Neural progenitor cell (in vitro differentiated cells): ENCODE measurements around the gene DGKE. TPM values are rescaled to one million over a fixed set of nuclear protein-coding genes. Genes with fewer than 3 reads are reported as not detected.

Experiments
- DNase-seq: peaks from one replicate; pipeline ENCODE4 v3.0.0-alpha.2; 2016; ENCODE audit warnings: low spot score
- H2AFZ ChIP-seq: fragments of 200-600 bp; sonication (generic); replicated peaks from 2 replicates; pipeline ENCODE4 v1.6.1; 2016; ENCODE audit warnings: antibody characterized with exemption
- H3F3A ChIP-seq: fragments of 200-600 bp; sonication (generic); 2 replicates; pipeline ENCODE4 v1.6.1; 2016; ENCODE audit warnings: antibody characterized with exemption, low read depth
- H3K27ac ChIP-seq: fragments of 200-600 bp; sonication (generic); 2 replicates; pipeline ENCODE4 v1.5.1; 2016; ENCODE audit warnings: mild to moderate bottlenecking
- H3K27me3 ChIP-seq: fragments of 200-600 bp; sonication (generic); 2 replicates; pipeline ENCODE4 v1.6.1; 2016; ENCODE audit warnings: mild to moderate bottlenecking, moderate library complexity
- H3K36me3 ChIP-seq: fragments of 200-600 bp; sonication (generic); 2 replicates; pipeline ENCODE4 v1.5.1; 2016
- H3K4me1 ChIP-seq: fragments of 200-600 bp; sonication (generic); 2 replicates; pipeline ENCODE4 v1.6.1; 2016; ENCODE audit warnings: mixed run types
- H3K4me2 ChIP-seq: fragments of 200-600 bp; sonication (generic); 2 replicates; pipeline ENCODE4 v1.6.1; 2016
- H3K4me3 ChIP-seq: fragments of 200-600 bp; sonication (generic); 2 replicates; pipeline ENCODE4 v1.5.1; 2016
- H3K79me2 ChIP-seq: fragments of 200-600 bp; sonication (generic); 2 replicates; pipeline ENCODE4 v1.6.1; 2016; ENCODE audit warnings: low read depth
- H3K9ac ChIP-seq: fragments of 200-600 bp; sonication (generic); 2 replicates; pipeline ENCODE4 v1.6.1; 2016
- H3K9me3 ChIP-seq: fragments of 200-600 bp; sonication (generic); 2 replicates; pipeline ENCODE4 v1.5.1; 2016; ENCODE audit warnings: low read depth
- H4K20me1 ChIP-seq: fragments of 200-600 bp; sonication (generic); 2 replicates; pipeline ENCODE4 v1.6.1; 2016; ENCODE audit warnings: low read depth
- H3K27ac Mint-ChIP-seq: 3 replicates; pipeline ENCODE4 v1.8.0; 2021; ENCODE audit warnings: mixed read lengths
- H3K27me3 Mint-ChIP-seq: 2 replicates; pipeline ENCODE4 v1.8.0; 2022; ENCODE audit warnings: low read depth, mild to moderate bottlenecking, inconsistent platforms, moderate library complexity, mixed read lengths; ENCODE audit not compliant: insufficient read depth
- H3K36me3 Mint-ChIP-seq: 3 replicates; pipeline ENCODE4 v1.8.0; 2021; ENCODE audit warnings: mixed read lengths
- H3K4me1 Mint-ChIP-seq: 3 replicates; pipeline ENCODE4 v1.8.0; 2021; ENCODE audit warnings: mixed read lengths
- H3K4me3 Mint-ChIP-seq: 3 replicates; pipeline ENCODE4 v1.8.0; 2021; ENCODE audit warnings: mild to moderate bottlenecking, moderate library complexity, mixed read lengths
- H3K9me3 Mint-ChIP-seq: 3 replicates; pipeline ENCODE4 v1.8.0; 2020; ENCODE audit warnings: mixed read lengths
- EZH2 ChIP-seq: fragments of 200-600 bp; sonication (generic); IDR thresholded peaks from 2 replicates; pipeline ENCODE4 v1.6.1; 2017; ENCODE audit warnings: antibody characterized with exemption, mild to moderate bottlenecking, moderate library complexity
- EZH2phosphoT487 ChIP-seq: fragments of 200-600 bp; sonication (generic); IDR thresholded peaks from 2 replicates; pipeline ENCODE4 v1.6.1; 2017; ENCODE audit warnings: antibody characterized with exemption
- total RNA-seq: library from RNA; depleted of rRNA; stranded (reverse); fragments of >200 nt; gene quantifications from 2 replicates; pipeline ENCODE4 v1.2.3, GENCODE V29; 2015; ENCODE audit warnings: low replicate concordance
- TF ChIP-seq, protein P1 (sequence below): fragments of 200-600 bp; sonication (generic); IDR thresholded peaks from 2 replicates; pipeline ENCODE4 v1.5.1; 2017; ENCODE audit warnings: antibody characterized with exemption, mild to moderate bottlenecking

Gene DGKE
- total RNA-seq, 1 donor from 2014 or later, result 7.5 TPM

DNA sequence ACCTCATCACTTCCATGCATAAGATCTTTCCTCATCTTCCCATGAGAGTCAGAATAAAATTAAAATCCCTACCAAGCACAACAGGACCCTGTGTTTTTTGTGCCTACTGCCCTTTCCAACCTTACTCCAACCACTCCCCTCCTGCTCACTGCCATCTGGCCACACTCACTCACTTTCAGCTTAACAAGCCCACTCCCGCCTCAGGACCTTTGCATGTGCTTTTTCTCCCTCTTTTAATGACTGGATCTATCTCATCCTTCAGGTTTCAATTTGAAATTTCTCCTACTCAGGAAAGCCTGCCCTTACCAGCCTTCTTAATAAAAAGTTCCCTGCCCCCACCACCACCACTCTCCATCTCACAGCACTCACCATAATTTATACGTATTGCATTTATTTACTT, 14.9 kb upstream of the DGKE start:
- H3K36me3 Mint-ChIP-seq, result peaks cover 2% of the 10 kb centered on the region

DNA sequence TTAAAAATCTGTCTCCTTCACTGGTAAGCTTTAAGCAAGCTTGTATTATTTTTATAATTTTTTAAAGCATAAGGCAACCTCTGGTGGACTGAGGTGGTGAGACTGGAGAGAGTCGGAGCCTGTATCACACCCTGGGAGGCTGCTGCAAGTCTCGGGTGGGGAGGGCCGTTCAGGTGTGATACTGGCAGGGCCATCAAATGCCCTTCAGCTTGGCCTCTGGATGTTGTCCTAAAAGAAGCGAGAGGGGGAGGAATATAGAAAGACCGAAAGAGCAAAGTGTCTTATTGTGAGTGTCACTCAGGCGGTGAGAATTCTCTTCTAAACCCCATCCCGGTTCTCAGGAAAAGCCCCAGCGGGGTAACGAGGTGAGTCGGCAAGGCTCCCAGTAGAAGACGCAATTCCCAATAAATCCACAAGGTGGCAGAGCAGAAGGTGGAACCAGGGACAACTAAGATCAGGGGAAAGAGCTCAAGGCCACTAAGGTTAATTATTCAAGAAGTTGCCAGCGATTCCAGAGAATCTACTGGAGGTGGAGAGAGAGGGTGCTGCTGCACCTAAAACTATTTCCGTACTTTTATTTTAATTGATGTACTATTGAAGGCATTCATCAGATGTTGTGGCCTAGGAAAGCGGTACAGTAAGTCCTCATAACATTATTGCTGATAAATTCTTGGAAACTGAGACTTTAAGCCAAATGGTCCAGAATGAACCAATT, 14.4 kb upstream of the DGKE start:
- Histone ChIP-seq H3K36me3 (no peaks in the 10 kb centered on the region), H3K27ac (no peak overlapping the region), H3K27me3 (no peaks in the 10 kb centered on the region), H2AFZ (no peak overlapping the region), H3K4me2 (no peak overlapping the region), H3K4me3 (no peak overlapping the region), H3K9me3 (no peaks in the 10 kb centered on the region), H3F3A (no peaks in the 10 kb centered on the region), H3K79me2 (no peaks in the 10 kb centered on the region), H3K4me1 (no peaks in the 10 kb centered on the region), H3K9ac (no peak overlapping the region), H4K20me1 (no peaks in the 10 kb centered on the region)
- Mint-ChIP-seq H3K36me3 (peaks cover 2% of the 10 kb centered on the region), H3K4me1 (peaks cover 6% of the 10 kb centered on the region), H3K27me3 (no peaks in the 10 kb centered on the region), H3K9me3 (no peaks in the 10 kb centered on the region), H3K27ac (no peak overlapping the region), H3K4me3 (no peak overlapping the region)
- TF ChIP-seq, protein P1, sequence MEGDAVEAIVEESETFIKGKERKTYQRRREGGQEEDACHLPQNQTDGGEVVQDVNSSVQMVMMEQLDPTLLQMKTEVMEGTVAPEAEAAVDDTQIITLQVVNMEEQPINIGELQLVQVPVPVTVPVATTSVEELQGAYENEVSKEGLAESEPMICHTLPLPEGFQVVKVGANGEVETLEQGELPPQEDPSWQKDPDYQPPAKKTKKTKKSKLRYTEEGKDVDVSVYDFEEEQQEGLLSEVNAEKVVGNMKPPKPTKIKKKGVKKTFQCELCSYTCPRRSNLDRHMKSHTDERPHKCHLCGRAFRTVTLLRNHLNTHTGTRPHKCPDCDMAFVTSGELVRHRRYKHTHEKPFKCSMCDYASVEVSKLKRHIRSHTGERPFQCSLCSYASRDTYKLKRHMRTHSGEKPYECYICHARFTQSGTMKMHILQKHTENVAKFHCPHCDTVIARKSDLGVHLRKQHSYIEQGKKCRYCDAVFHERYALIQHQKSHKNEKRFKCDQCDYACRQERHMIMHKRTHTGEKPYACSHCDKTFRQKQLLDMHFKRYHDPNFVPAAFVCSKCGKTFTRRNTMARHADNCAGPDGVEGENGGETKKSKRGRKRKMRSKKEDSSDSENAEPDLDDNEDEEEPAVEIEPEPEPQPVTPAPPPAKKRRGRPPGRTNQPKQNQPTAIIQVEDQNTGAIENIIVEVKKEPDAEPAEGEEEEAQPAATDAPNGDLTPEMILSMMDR, result peak; percentile 80
- TF ChIP-seq EZH2phosphoT487, result no peak
- peak; percentile 85 for DNase-seq

More for the DNA sequence above, 14.9 kb upstream of the DGKE start:
- Histone ChIP-seq H2AFZ (no peak overlapping the region), H3K4me3 (no peak overlapping the region), H3F3A (no peaks in the 10 kb centered on the region), H3K9ac (no peak overlapping the region), H3K27ac (no peak overlapping the region), H3K4me1 (no peaks in the 10 kb centered on the region), H4K20me1 (no peaks in the 10 kb centered on the region), H3K79me2 (no peaks in the 10 kb centered on the region), H3K9me3 (no peaks in the 10 kb centered on the region), H3K4me2 (no peak overlapping the region), H3K36me3 (no peaks in the 10 kb centered on the region), H3K27me3 (no peaks in the 10 kb centered on the region)
- H3K27me3 Mint-ChIP-seq, result no peaks in the 10 kb centered on the region
- no peaks in the 10 kb centered on the region for H3K9me3 Mint-ChIP-seq
- no peak overlapping the region for H3K27ac Mint-ChIP-seq
- H3K4me3 Mint-ChIP-seq, result peak overlapping the region; percentile 39
- peaks cover 6% of the 10 kb centered on the region for H3K4me1 Mint-ChIP-seq
- TF ChIP-seq, protein P1, result no peak
- TF ChIP-seq EZH2 (no peak), EZH2phosphoT487 (no peak)
- DNase-seq, result no peak

DNA sequence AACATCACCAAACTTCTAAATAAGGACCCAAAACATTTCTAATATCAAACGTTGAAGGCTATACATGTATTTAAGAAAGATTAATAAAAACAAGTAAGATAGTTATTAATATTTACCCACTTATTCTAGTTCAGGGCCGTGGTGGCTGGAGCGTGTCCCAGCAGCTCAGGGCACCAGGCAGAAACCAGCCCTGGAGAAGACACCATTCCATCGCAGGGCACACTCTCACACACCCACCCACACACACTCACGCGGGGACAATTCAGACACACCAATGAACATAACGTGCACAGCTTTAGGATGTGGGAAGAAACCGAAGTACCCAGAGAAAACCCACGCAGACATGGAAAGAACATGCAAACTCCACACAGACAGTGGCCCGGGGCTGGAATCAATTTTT, 13.7 kb upstream of the DGKE start:
- DNase-seq, result no peak
- H3K27ac ChIP-seq, result no peak overlapping the region
- Mint-ChIP-seq H3K27ac (no peak overlapping the region), H3K36me3 (peaks cover 2% of the 10 kb centered on the region), H3K9me3 (no peaks in the 10 kb centered on the region), H3K4me3 (no peak overlapping the region), H3K27me3 (no peaks in the 10 kb centered on the region), H3K4me1 (peaks cover 6% of the 10 kb centered on the region)
- no peaks in the 10 kb centered on the region for H3K36me3 ChIP-seq
- no peaks in the 10 kb centered on the region for H3K27me3 ChIP-seq
- H3K9me3 ChIP-seq, result no peaks in the 10 kb centered on the region
- no peak overlapping the region for H3K9ac ChIP-seq
- no peaks in the 10 kb centered on the region for H3K79me2 ChIP-seq
- no peaks in the 10 kb centered on the region for H3F3A ChIP-seq
- H3K4me3 ChIP-seq, result no peak overlapping the region
- H4K20me1 ChIP-seq, result no peaks in the 10 kb centered on the region
- H3K4me1 ChIP-seq, result no peaks in the 10 kb centered on the region
- TF ChIP-seq, protein P1, result no peak
- TF ChIP-seq EZH2phosphoT487 (no peak), EZH2 (no peak)
- H3K4me2 ChIP-seq, result no peak overlapping the region
- H2AFZ ChIP-seq, result no peak overlapping the region
